ENCODE results near the gene EPAS1.

EPAS1 gene

DNA sequence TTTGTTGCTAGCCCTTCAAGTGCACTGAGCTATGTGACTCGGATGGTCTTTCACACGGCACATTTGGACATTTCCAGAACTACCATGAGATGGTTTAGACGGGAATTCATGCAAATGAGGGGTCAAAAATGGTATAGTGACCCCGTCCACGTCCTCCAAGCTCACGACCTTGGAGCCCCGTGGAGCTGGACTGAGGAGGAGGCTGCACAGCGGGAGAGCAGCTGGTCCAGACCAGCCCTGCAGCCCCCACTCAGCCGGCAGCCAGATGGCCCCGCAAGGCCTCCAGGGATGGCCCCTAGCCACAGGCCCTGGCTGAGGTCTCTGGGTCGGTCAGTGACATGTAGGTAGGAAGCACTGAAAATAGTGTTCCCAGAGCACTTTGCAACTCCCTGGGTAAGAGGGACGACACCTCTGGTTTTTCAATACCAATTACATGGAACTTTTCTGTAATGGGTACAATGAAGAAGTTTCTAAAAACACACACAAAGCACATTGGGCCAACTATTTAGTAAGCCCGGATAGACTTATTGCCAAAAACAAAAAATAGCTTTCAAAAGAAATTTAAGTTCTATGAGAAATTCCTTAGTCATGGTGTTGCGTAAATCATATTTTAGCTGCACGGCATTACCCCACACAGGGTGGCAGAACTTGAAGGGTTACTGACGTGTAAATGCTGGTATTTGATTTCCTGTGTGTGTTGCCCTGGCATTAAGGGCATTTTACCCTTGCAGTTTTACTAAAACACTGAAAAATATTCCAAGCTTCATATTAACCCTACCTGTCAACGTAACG lies 88.8 kb downstream of the EPAS1 start:
- no peak overlapping the region for H3K4me3 ChIP-seq (ENCODE audit: low read length)
- no peak overlapping the region for H3K9ac ChIP-seq (ENCODE audit: low read length)
- H3K27me3 ChIP-seq (ENCODE audit: control insufficient read depth, insufficient read depth, low read length): no peaks in the 10 kb centered on the region
- H3K36me3 ChIP-seq (ENCODE audit: control insufficient read depth, low read depth, low read length): no peaks in the 10 kb centered on the region
- H3K9me3 ChIP-seq (ENCODE audit: control insufficient read depth, low read depth, low read length): no peaks in the 10 kb centered on the region
- H3K27ac ChIP-seq (ENCODE audit: low read length): no peak overlapping the region
- no peaks in the 10 kb centered on the region for H3K4me1 ChIP-seq (ENCODE audit: control insufficient read depth, low read depth, low read length)

- Histone ChIP-seq H3K9ac (ENCODE audit: low read length) (no peak overlapping the region), H3K4me1 (ENCODE audit: control insufficient read depth, low read depth, low read length) (no peaks in the 10 kb centered on the region), H3K9me3 (ENCODE audit: control insufficient read depth, low read depth, low read length) (no peaks in the 10 kb centered on the region), H3K36me3 (ENCODE audit: control insufficient read depth, low read depth, low read length) (no peaks in the 10 kb centered on the region), H3K4me3 (ENCODE audit: low read length) (no peak overlapping the region), H3K27me3 (ENCODE audit: control insufficient read depth, insufficient read depth, low read length) (no peaks in the 10 kb centered on the region), H3K27ac (ENCODE audit: low read length) (no peak overlapping the region)
Measured at GRCh38 chr2:46386763-46387162, 89.6 kb downstream of the EPAS1 start.

DNA sequence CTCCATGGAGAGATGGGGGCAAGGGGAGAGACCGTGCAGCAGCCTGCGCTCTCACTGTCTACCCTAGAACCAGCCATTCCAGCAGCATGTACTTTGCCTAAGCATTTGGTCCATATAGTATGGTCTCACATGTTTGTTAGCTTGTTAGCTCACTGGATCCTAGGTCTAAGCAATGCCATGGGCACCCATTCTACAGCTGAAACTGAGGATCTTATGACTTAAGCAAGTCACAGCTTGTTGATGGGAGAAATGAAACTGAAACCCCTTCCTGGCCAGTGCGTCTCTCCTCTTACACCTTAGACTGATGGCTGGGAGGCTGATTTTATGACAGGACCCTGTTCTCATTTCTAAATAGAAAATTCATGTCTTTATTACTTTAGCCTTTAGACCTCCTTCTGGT lies 90.1 kb downstream of the EPAS1 start:
- H3K36me3 ChIP-seq (ENCODE audit: control insufficient read depth, low read depth, low read length): no peaks in the 10 kb centered on the region
- H3K27ac ChIP-seq (ENCODE audit: low read length): no peak overlapping the region
- H3K27me3 ChIP-seq (ENCODE audit: control insufficient read depth, insufficient read depth, low read length): no peaks in the 10 kb centered on the region
- no peak overlapping the region for H3K4me3 ChIP-seq (ENCODE audit: low read length)
- H3K4me1 ChIP-seq (ENCODE audit: control insufficient read depth, low read depth, low read length): no peaks in the 10 kb centered on the region
- H3K9ac ChIP-seq (ENCODE audit: low read length): no peak overlapping the region
- H3K9me3 ChIP-seq (ENCODE audit: control insufficient read depth, low read depth, low read length): no peaks in the 10 kb centered on the region

DNA sequence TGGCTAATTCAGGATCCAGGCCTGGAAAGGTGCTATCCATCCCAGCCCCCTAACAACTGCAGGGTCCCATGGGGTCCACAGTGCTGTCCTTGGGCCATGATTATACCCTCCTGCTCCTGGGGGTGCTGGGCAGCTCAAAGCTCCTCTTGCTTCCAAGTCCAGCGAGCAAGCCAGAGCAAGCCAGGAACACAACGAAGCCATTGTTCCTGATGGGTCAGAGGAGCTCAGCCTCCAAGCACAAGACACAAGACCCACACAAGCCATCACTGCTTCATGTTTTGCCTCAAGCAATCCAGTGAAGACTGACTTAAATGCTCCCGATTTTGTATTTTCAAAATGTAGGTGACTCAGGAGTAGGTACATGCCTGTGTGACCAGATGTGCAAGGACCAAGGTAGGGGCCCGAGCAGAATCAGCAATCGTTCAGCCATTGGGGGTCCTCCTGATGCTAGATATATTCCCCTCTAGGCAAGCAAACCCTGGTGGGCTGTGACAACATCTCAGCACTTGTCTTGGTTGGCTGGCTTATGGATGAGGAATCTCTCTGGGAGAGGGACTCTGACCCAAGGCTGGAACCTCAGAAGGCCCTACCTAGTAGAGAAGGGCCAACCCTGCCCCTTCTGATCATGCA lies 90.8 kb downstream of the EPAS1 start:
- Histone ChIP-seq H3K27me3 (ENCODE audit: control insufficient read depth, insufficient read depth, low read length) (no peaks in the 10 kb centered on the region), H3K4me1 (ENCODE audit: control insufficient read depth, low read depth, low read length) (no peaks in the 10 kb centered on the region), H3K27ac (ENCODE audit: low read length) (no peak overlapping the region), H3K9me3 (ENCODE audit: control insufficient read depth, low read depth, low read length) (no peaks in the 10 kb centered on the region), H3K36me3 (ENCODE audit: control insufficient read depth, low read depth, low read length) (no peaks in the 10 kb centered on the region), H3K9ac (ENCODE audit: low read length) (no peak overlapping the region), H3K4me3 (ENCODE audit: low read length) (no peak overlapping the region)

- Histone ChIP-seq H3K36me3 (ENCODE audit: control insufficient read depth, low read depth, low read length) (no peaks in the 10 kb centered on the region), H3K4me1 (ENCODE audit: control insufficient read depth, low read depth, low read length) (no peaks in the 10 kb centered on the region), H3K9ac (ENCODE audit: low read length) (no peak overlapping the region), H3K27ac (ENCODE audit: low read length) (no peak overlapping the region), H3K9me3 (ENCODE audit: control insufficient read depth, low read depth, low read length) (no peaks in the 10 kb centered on the region), H3K4me3 (ENCODE audit: low read length) (no peak overlapping the region), H3K27me3 (ENCODE audit: control insufficient read depth, insufficient read depth, low read length) (no peaks in the 10 kb centered on the region)
Measured at GRCh38 chr2:46388881-46389280, 91.7 kb downstream of the EPAS1 start.

- Histone ChIP-seq H3K27me3 (ENCODE audit: control insufficient read depth, insufficient read depth, low read length) (no peaks in the 10 kb centered on the region), H3K9me3 (ENCODE audit: control insufficient read depth, low read depth, low read length) (no peaks in the 10 kb centered on the region), H3K4me3 (ENCODE audit: low read length) (no peak overlapping the region), H3K4me1 (ENCODE audit: control insufficient read depth, low read depth, low read length) (no peaks in the 10 kb centered on the region), H3K36me3 (ENCODE audit: control insufficient read depth, low read depth, low read length) (no peaks in the 10 kb centered on the region), H3K27ac (ENCODE audit: low read length) (no peak overlapping the region), H3K9ac (ENCODE audit: low read length) (no peak overlapping the region)
Measured at GRCh38 chr2:46389417-46389916, 92.3 kb downstream of the EPAS1 start.

DNA sequence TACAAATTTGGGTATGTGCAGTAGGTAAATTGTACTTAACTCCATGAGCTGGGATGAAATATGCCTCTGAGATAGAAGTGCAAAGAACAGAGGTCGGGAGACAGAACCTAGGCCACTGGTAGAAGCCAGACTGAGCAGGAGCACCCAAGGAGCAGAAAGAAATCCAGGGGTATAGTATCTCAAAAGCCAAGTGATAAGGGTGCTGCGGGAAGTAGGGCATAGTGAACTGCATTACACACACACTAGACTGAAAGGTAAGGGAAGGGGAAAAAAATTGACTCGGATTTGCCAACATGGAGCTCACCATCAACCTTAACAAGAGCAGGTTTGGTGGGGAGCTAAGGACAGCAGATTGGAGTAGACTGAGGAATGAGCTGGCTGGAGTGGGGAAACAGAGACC lies 92.8 kb downstream of the EPAS1 start:
- Histone ChIP-seq H3K4me3 (ENCODE audit: low read length) (no peak overlapping the region), H3K9ac (ENCODE audit: low read length) (no peak overlapping the region), H3K27ac (ENCODE audit: low read length) (no peak overlapping the region), H3K36me3 (ENCODE audit: control insufficient read depth, low read depth, low read length) (no peaks in the 10 kb centered on the region), H3K27me3 (ENCODE audit: control insufficient read depth, insufficient read depth, low read length) (no peaks in the 10 kb centered on the region), H3K4me1 (ENCODE audit: control insufficient read depth, low read depth, low read length) (no peaks in the 10 kb centered on the region), H3K9me3 (ENCODE audit: control insufficient read depth, low read depth, low read length) (no peaks in the 10 kb centered on the region)

DNA sequence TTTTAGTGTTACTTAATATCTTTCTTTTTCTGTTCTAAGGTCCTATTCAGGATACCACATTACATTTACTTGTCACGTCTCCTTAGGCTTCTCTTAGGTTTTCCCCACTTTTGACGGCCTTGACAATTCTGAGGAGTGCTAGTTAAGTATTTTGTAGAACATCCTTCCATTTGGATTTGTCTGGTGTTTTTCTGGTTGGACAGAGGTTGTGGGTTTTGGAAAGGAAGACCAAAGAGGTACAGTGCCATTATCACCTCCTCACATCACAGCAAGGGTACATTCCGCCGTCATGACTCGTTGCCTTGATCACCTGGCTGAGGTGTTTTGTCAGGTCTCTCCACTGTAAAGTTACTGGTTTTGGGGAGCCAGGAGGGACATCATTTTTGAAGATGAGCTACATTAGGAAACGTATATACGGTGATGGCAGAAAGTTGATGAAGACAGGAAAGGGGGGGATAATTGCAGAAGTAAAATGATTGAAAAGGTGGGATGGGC lies 93.7 kb downstream of the EPAS1 start:
- Histone ChIP-seq H3K9me3 (ENCODE audit: control insufficient read depth, low read depth, low read length) (no peaks in the 10 kb centered on the region), H3K36me3 (ENCODE audit: control insufficient read depth, low read depth, low read length) (no peaks in the 10 kb centered on the region), H3K27me3 (ENCODE audit: control insufficient read depth, insufficient read depth, low read length) (no peaks in the 10 kb centered on the region), H3K4me1 (ENCODE audit: control insufficient read depth, low read depth, low read length) (no peaks in the 10 kb centered on the region), H3K27ac (ENCODE audit: low read length) (no peak overlapping the region), H3K4me3 (ENCODE audit: low read length) (no peak overlapping the region), H3K9ac (ENCODE audit: low read length) (no peak overlapping the region)

DNA sequence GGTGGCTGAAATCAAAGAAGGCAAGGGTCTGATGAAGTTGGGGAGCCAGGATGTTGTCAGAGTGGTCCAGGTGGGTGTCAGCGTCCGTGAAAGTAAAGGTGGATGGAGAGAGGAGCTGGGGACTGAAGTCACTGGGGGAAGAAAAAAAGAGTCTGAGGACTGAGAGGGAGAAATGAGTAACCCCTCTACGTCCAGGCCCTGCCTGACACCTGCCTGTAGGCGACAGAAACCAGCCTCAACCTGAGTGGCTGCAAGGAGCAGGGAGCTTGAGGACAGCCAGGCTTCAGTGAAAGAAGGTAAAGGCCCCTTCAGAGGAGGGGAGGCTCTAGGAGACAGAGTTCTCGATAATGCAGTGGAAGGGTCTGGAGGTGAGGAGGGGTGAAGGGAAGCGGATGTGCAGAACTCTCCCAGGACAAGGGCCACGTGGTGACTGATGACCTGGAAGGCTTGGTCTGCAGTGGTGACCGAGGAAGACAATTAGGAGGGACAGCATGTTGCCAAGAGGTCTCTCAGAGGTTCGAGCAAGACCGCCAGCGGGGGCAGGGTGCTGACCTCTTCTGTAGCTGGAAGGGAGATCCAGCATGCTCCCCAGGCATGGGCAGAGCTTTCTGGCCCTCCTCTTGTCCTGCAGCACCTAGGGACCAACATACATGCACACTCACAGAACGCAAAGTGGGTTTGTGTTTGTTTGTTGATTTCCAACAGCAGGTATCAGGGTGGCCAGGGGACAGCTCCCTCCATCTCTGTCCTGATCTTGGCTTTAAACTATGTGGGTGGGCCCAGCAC lies 95.5 kb downstream of the EPAS1 start:
- Histone ChIP-seq H3K9ac (ENCODE audit: low read length) (no peak overlapping the region), H3K9me3 (ENCODE audit: control insufficient read depth, low read depth, low read length) (no peaks in the 10 kb centered on the region), H3K4me1 (ENCODE audit: control insufficient read depth, low read depth, low read length) (no peaks in the 10 kb centered on the region), H3K4me3 (ENCODE audit: low read length) (no peak overlapping the region), H3K36me3 (ENCODE audit: control insufficient read depth, low read depth, low read length) (no peaks in the 10 kb centered on the region), H3K27me3 (ENCODE audit: control insufficient read depth, insufficient read depth, low read length) (no peaks in the 10 kb centered on the region), H3K27ac (ENCODE audit: low read length) (no peak overlapping the region)

DNA sequence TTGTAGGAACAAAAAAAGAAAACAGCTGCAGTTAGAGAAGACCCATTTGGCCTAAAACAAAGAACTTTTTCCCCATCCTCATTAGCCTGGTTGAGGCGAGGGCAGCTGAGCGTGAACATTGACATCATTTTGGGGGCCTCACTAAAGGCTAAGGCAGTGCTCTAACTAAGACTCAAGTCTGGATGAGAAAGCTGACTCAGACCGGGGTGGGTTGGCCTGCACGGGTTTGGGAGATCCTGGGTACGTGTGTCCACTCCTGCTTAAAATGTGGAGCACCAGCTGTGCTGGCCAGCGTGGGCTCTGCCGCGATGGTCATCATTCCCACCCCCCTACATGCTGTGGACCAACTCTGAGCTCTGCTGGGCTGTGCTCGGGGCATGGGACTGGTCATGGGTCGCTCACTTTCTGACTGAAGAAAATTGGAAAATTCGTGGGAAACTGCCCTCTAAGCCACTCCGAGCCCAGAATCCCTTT lies 96.2 kb downstream of the EPAS1 start:
- no peak overlapping the region for H3K27ac ChIP-seq (ENCODE audit: low read length)
- H3K9ac ChIP-seq (ENCODE audit: low read length): no peak overlapping the region
- no peaks in the 10 kb centered on the region for H3K27me3 ChIP-seq (ENCODE audit: control insufficient read depth, insufficient read depth, low read length)
- no peaks in the 10 kb centered on the region for H3K9me3 ChIP-seq (ENCODE audit: control insufficient read depth, low read depth, low read length)
- no peak overlapping the region for H3K4me3 ChIP-seq (ENCODE audit: low read length)
- H3K4me1 ChIP-seq (ENCODE audit: control insufficient read depth, low read depth, low read length): no peaks in the 10 kb centered on the region
- H3K36me3 ChIP-seq (ENCODE audit: control insufficient read depth, low read depth, low read length): no peaks in the 10 kb centered on the region

DNA sequence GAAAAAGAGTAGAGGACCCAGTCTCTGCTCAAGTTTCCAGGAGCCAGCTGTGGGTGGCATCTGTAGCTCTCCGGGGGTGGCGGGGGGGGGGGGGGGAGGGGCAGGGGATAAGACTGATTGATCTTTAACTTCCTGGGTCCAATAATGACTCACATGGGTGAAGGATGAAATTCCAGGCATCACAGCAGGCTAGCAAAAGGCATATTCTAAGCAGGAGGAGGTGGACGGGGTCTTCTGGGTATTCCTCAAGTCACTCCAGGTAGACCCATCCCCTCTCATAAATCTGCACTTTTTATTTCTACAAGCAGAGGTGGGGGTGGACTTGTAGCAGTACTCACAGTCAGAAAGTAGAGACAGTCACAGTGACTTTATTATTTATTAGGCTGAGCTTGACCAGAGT lies 96.7 kb downstream of the EPAS1 start:
- Histone ChIP-seq H3K27ac (ENCODE audit: low read length) (no peak overlapping the region), H3K27me3 (ENCODE audit: control insufficient read depth, insufficient read depth, low read length) (no peaks in the 10 kb centered on the region), H3K4me1 (ENCODE audit: control insufficient read depth, low read depth, low read length) (no peaks in the 10 kb centered on the region), H3K36me3 (ENCODE audit: control insufficient read depth, low read depth, low read length) (no peaks in the 10 kb centered on the region), H3K9me3 (ENCODE audit: control insufficient read depth, low read depth, low read length) (no peaks in the 10 kb centered on the region), H3K4me3 (ENCODE audit: low read length) (no peak overlapping the region), H3K9ac (ENCODE audit: low read length) (no peak overlapping the region)

Measured in iPS-18a (cell line).